ENCODE data around the gene TSKU. TPM values are rescaled to one million over a fixed set of nuclear protein-coding genes. Genes with fewer than 3 reads are reported as not detected.

Gene TSKU
- total RNA-seq, 1 donor from 2014 or later: 57.9 TPM

- Histone ChIP-seq H2AFZ (ENCODE audit: low read depth, low read length) (no peak overlapping the region), H3K27me3 (ENCODE audit: insufficient read depth, low read length) (no peaks in the 10 kb centered on the region), H3K4me1 (ENCODE audit: insufficient read depth, low read length) (peaks cover 11% of the 10 kb centered on the region), H3K4me3 (ENCODE audit: insufficient read depth, low read depth, low read length) (no peak overlapping the region), H3K79me2 (ENCODE audit: insufficient read depth, low read length) (peaks cover 7% of the 10 kb centered on the region), H3K9me3 (ENCODE audit: insufficient read depth, low read depth, low read length) (no peaks in the 10 kb centered on the region), H3K4me2 (ENCODE audit: low read length) (no peak overlapping the region), H3K36me3 (ENCODE audit: insufficient read depth, low read length) (no peaks in the 10 kb centered on the region), H3K9ac (ENCODE audit: low read length) (no peak overlapping the region), H4K20me1 (ENCODE audit: insufficient read depth, low read length) (peaks cover 41% of the 10 kb centered on the region), H3K27ac (ENCODE audit: low read depth, low read length) (no peak overlapping the region)
- no peak for DNase-seq (ENCODE audit: low read depth)
- H3K4me1 Mint-ChIP-seq (ENCODE audit: low read depth, unreplicated experiment): peaks cover 24% of the 10 kb centered on the region
- H3K27me3 Mint-ChIP-seq (ENCODE audit: low read depth, unreplicated experiment): no peaks in the 10 kb centered on the region
- no peak overlapping the region for H3K27ac Mint-ChIP-seq (ENCODE audit: unreplicated experiment)
- H3K9me3 Mint-ChIP-seq (ENCODE audit: unreplicated experiment): no peaks in the 10 kb centered on the region
- FAIRE-seq: no peak
- peaks cover 11% of the 10 kb centered on the region for H3K36me3 Mint-ChIP-seq (ENCODE audit: low read depth, unreplicated experiment)
- H3K4me3 Mint-ChIP-seq (ENCODE audit: unreplicated experiment): no peak overlapping the region
- TF ChIP-seq EZH2 (IDR thresholded peaks at IDR 0.05; ENCODE audit: insufficient read depth, low read length) (no peak), CTCF (IDR thresholded peaks at IDR 0.05; ENCODE audit: insufficient read depth, low read depth, low read length) (no peak)
These were observed 19.0 kb downstream of the TSKU start for GRCh38 chr11:76802151-76802550.

GRCh38 chr11:76802621-76803020 lies 19.5 kb downstream of the TSKU start:
- Mint-ChIP-seq H3K27ac (ENCODE audit: unreplicated experiment) (no peak overlapping the region), H3K4me1 (ENCODE audit: low read depth, unreplicated experiment) (peaks cover 26% of the 10 kb centered on the region), H3K36me3 (ENCODE audit: low read depth, unreplicated experiment) (peaks cover 10% of the 10 kb centered on the region), H3K27me3 (ENCODE audit: low read depth, unreplicated experiment) (no peaks in the 10 kb centered on the region), H3K4me3 (ENCODE audit: unreplicated experiment) (no peak overlapping the region), H3K9me3 (ENCODE audit: unreplicated experiment) (no peaks in the 10 kb centered on the region)
- Histone ChIP-seq H3K36me3 (ENCODE audit: insufficient read depth, low read length) (no peaks in the 10 kb centered on the region), H3K9me3 (ENCODE audit: insufficient read depth, low read depth, low read length) (no peaks in the 10 kb centered on the region), H3K27ac (ENCODE audit: low read depth, low read length) (no peak overlapping the region), H3K9ac (ENCODE audit: low read length) (no peak overlapping the region), H3K4me2 (ENCODE audit: low read length) (no peak overlapping the region), H3K27me3 (ENCODE audit: insufficient read depth, low read length) (no peaks in the 10 kb centered on the region), H4K20me1 (ENCODE audit: insufficient read depth, low read length) (peaks cover 36% of the 10 kb centered on the region), H3K4me1 (ENCODE audit: insufficient read depth, low read length) (peaks cover 13% of the 10 kb centered on the region), H3K4me3 (ENCODE audit: insufficient read depth, low read depth, low read length) (no peak overlapping the region), H3K79me2 (ENCODE audit: insufficient read depth, low read length) (peaks cover 2% of the 10 kb centered on the region), H2AFZ (ENCODE audit: low read depth, low read length) (no peak overlapping the region)
- FAIRE-seq: no peak
- TF ChIP-seq EZH2 (IDR thresholded peaks at IDR 0.05; ENCODE audit: insufficient read depth, low read length) (no peak), CTCF (IDR thresholded peaks at IDR 0.05; ENCODE audit: insufficient read depth, low read depth, low read length) (no peak)
- no peak for DNase-seq (ENCODE audit: low read depth)

- H3K27ac ChIP-seq (ENCODE audit: low read depth, low read length): no peak overlapping the region
- H2AFZ ChIP-seq (ENCODE audit: low read depth, low read length): no peak overlapping the region
- TF ChIP-seq EZH2 (IDR thresholded peaks at IDR 0.05; ENCODE audit: insufficient read depth, low read length): no peak
- TF ChIP-seq CTCF (IDR thresholded peaks at IDR 0.05; ENCODE audit: insufficient read depth, low read depth, low read length): no peak
- H3K4me2 ChIP-seq (ENCODE audit: low read length): no peak overlapping the region
- Mint-ChIP-seq H3K36me3 (ENCODE audit: low read depth, unreplicated experiment) (peaks cover 7% of the 10 kb centered on the region), H3K27me3 (ENCODE audit: low read depth, unreplicated experiment) (no peaks in the 10 kb centered on the region), H3K27ac (ENCODE audit: unreplicated experiment) (no peak overlapping the region), H3K4me1 (ENCODE audit: low read depth, unreplicated experiment) (peaks cover 26% of the 10 kb centered on the region), H3K4me3 (ENCODE audit: unreplicated experiment) (no peak overlapping the region), H3K9me3 (ENCODE audit: unreplicated experiment) (no peaks in the 10 kb centered on the region)
- FAIRE-seq (no peak), DNase-seq (ENCODE audit: low read depth) (no peak)
- H3K27me3 ChIP-seq (ENCODE audit: insufficient read depth, low read length): no peaks in the 10 kb centered on the region
- no peaks in the 10 kb centered on the region for H3K79me2 ChIP-seq (ENCODE audit: insufficient read depth, low read length)
- H3K4me1 ChIP-seq (ENCODE audit: insufficient read depth, low read length): peaks cover 13% of the 10 kb centered on the region
- peaks cover 32% of the 10 kb centered on the region for H4K20me1 ChIP-seq (ENCODE audit: insufficient read depth, low read length)
- H3K9me3 ChIP-seq (ENCODE audit: insufficient read depth, low read depth, low read length): no peaks in the 10 kb centered on the region
- no peaks in the 10 kb centered on the region for H3K36me3 ChIP-seq (ENCODE audit: insufficient read depth, low read length)
- no peak overlapping the region for H3K4me3 ChIP-seq (ENCODE audit: insufficient read depth, low read depth, low read length)
- no peak overlapping the region for H3K9ac ChIP-seq (ENCODE audit: low read length)
These were observed 19.9 kb downstream of the TSKU start for GRCh38 chr11:76803023-76803422.
